ENCODE results near the gene APOB. TPM values are rescaled to one million over a fixed set of nuclear protein-coding genes. Genes with fewer than 3 reads are reported as not detected.

The APOB gene
- total and polyA plus RNA-seq, 2 of the 13 experiments (the other 11 are each of a cell fraction or from before 2014, with no cell fraction given): 1,569 to 2,515 TPM

- peaks cover 66 to 100% of the 10 kb centered on the region in 2 experiments for H3K36me3 ChIP-seq (replicated peaks in 1 of 2; ENCODE audit: control insufficient read depth in 1 of 2, insufficient read depth in 2 of 2, low read length in 2 of 2)
- CTCF ChIA-PET (ENCODE audit: low intra/inter-chr PET ratio, low total read pairs): no interaction called here
- FAIRE-seq: no peak
- DNase-seq (ENCODE audit: low spot score): no peak
- H3K9me3 ChIP-seq (ENCODE audit: low read length): no peaks in the 10 kb centered on the region
- 0 out of 2 replicates have a peak overlapping the region, but pooled peaks have one; percentile 0 for H3K9ac ChIP-seq (ENCODE audit: insufficient read depth, low read depth, low read length)
- H3K4me1 ChIP-seq (ENCODE audit: insufficient read depth, low read length): peaks cover 90% of the 10 kb centered on the region
- no peak overlapping the region for H2AFZ ChIP-seq (ENCODE audit: low read length)
- peak overlapping the region in 1 of 3 experiments; percentile 14; a peak in 2 of 6 replicates for H3K4me3 ChIP-seq (replicated peaks in 1 of 3; ENCODE audit: insufficient read depth in 1 of 3, low read depth in 2 of 3, low read length in 3 of 3)
- H3K27me3 ChIP-seq (ENCODE audit: control insufficient read depth in 1 of 2, insufficient read depth in 2 of 2, low read length in 2 of 2): no peaks in the 10 kb centered on the region; a peak in 1 of 5 replicates
- WGBS (ENCODE audit: low lambda C conversion rate): 80% methylated on average over 3 of the region's 3 CpGs
- no TSS peak for BruUV-seq (replicated peaks)
- H3K4me2 ChIP-seq (ENCODE audit: low read depth, low read length): peak overlapping the region; percentile 93
- in situ Hi-C loops (cut with HindIII; ENCODE audit: extremely low pct_ligation_motif_present, low pct_unique_long_range_greater_than_20kb): no loop called here
- peak overlapping the region; percentile 9 for H3K27ac ChIP-seq (ENCODE audit: extremely low read length, insufficient read depth, low read length)
- POLR2A ChIA-PET: interaction anchor here (0.8 to 13.2 kb wide), 16 partner anchors 10 to 124 kb away, joined by 3 to 317 read pairs (median 9); no protein-coding TSS in a partner anchor
- peaks cover 100% of the 10 kb centered on the region for H4K20me1 ChIP-seq (ENCODE audit: insufficient read depth, low read length)
- peaks cover 97% of the 10 kb centered on the region for H3K79me2 ChIP-seq (ENCODE audit: insufficient read depth, low read length)
- intact Hi-C loops (cut with micrococcal nuclease; ENCODE audit: unreplicated experiment): no loop called here
- 0 out of 3 replicates have a peak, but pooled peaks have one; percentile 0 for ATAC-seq
- TF ChIP-seq PREB (CRISPR knock-in tag; IDR thresholded peaks at IDR 0.05) (no peak), NFE2L1 (CRISPR knock-in tag; IDR thresholded peaks at IDR 0.05; ENCODE audit: borderline replicate concordance) (no peak), CENPT (CRISPR knock-in tag; IDR thresholded peaks at IDR 0.05; ENCODE audit: low read depth) (no peak), ZBTB7B (CRISPR knock-in tag; IDR thresholded peaks at IDR 0.05) (0 out of 2 replicates have a peak, but pooled peaks have one; percentile 15), SALL1 (CRISPR knock-in tag; IDR thresholded peaks at IDR 0.05) (no peak), ATF5 (CRISPR knock-in tag; IDR thresholded peaks at IDR 0.05; ENCODE audit: low read depth) (no peak), RARA (CRISPR knock-in tag; IDR thresholded peaks at IDR 0.05) (no peak), MED1 (CRISPR knock-in tag; IDR thresholded peaks at IDR 0.05) (no peak), ATM (IDR thresholded peaks at IDR 0.05; ENCODE audit: borderline replicate concordance) (no peak), THYN1 (CRISPR knock-in tag; IDR thresholded peaks at IDR 0.05; ENCODE audit: borderline replicate concordance, low read depth) (no peak), HNF4G (IDR thresholded peaks at IDR 0.05; ENCODE audit: borderline replicate concordance, low read depth, low read length) (no peak), HNF4G (CRISPR knock-in tag; IDR thresholded peaks at IDR 0.05; ENCODE audit: borderline replicate concordance, low read depth) (no peak), SAP130 (CRISPR knock-in tag; IDR thresholded peaks at IDR 0.05; ENCODE audit: low read depth) (peak; percentile 29; the same call in 1 of the 2 replicates), PLSCR1 (CRISPR knock-in tag; IDR thresholded peaks at IDR 0.05; ENCODE audit: borderline replicate concordance) (no peak), TOE1 (CRISPR knock-in tag; IDR thresholded peaks at IDR 0.05) (no peak), HMGXB3 (CRISPR knock-in tag; IDR thresholded peaks at IDR 0.05; ENCODE audit: borderline replicate concordance) (0 out of 2 replicates have a peak, but pooled peaks have one; percentile 33), E2F5 (CRISPR knock-in tag; conservative IDR thresholded peaks at IDR 0.05) (no peak)
Observed at GRCh38 chr2:21037671-21038108, 6.2 kb downstream of the APOB start.

Data from HepG2 (cell line).